Gastroesophageal sphincter (tissue), 4 donors: ENCODE results near the gene TMEM178B. TPM values are rescaled to one million over a fixed set of nuclear protein-coding genes. Genes with fewer than 3 reads are reported as not detected.
"Not testable (repeated sequence)": the region's sequence is repeated elsewhere in the genome, so short reads cannot be mapped to it uniquely, and the experiment has no call there.

ENCODE experiments used
- ATAC-seq: fragments of 150-250 bp; one replicate; pipeline ENCODE4 v1.9.1; 2016; ENCODE audit warnings: mild to moderate bottlenecking, moderate library complexity
- H3K27ac ChIP-seq, 4 donors: fragments of 200-600 bp; sonication (generic) in 3 of 4; 1 replicate in 3 of 4; 2 replicates in 1 of 4; pipeline ENCODE4 v1.5.1; 2016 to 2019
- H3K27me3 ChIP-seq: fragments of 200-600 bp; sonication (generic); one replicate; pipeline ENCODE4 v1.5.1; 2019
- H3K36me3 ChIP-seq, 2 donors: fragments of 200-600 bp; sonication (generic); one replicate each; pipeline ENCODE4 v1.5.1; 2019; ENCODE audit warnings: control low read depth in 1 of 2
- H3K4me1 ChIP-seq, 3 donors: fragments of 200-600 bp; sonication (generic); 1 replicate in 2 of 3; 2 replicates in 1 of 3; pipeline ENCODE4 v1.5.1; 2016 to 2019; ENCODE audit warnings: control low read depth in 2 of 3
- H3K4me3 ChIP-seq, 2 donors: fragments of 200-600 bp; sonication (generic); one replicate each; pipeline ENCODE4 v1.5.1; 2019; ENCODE audit warnings: mild to moderate bottlenecking in 1 of 2, moderate library complexity in 1 of 2
- H3K9me3 ChIP-seq, 3 donors: fragments of 200-600 bp; sonication (generic); one replicate each; pipeline ENCODE4 v1.5.1; 2017 to 2019; ENCODE audit warnings: control low read depth in 2 of 3
- EP300 ChIP-seq: sonication (generic); formaldehyde crosslinking; IDR thresholded peaks from one replicate; pipeline ENCODE4 v1.6.1; 2017; ENCODE audit warnings: antibody characterized with exemption, mild to moderate bottlenecking
- POLR2A ChIP-seq, 2 donors: fragments of 450-650 bp; IDR thresholded peaks; one replicate each; pipeline ENCODE4 v1.6.1; 2017; ENCODE audit warnings: antibody characterized with exemption in 2 of 2, mild to moderate bottlenecking in 2 of 2, moderate library complexity in 1 of 2
- POLR2AphosphoS5 ChIP-seq: sonication (generic); formaldehyde crosslinking; IDR thresholded peaks from one replicate; pipeline ENCODE4 v1.6.1; 2017; ENCODE audit warnings: antibody characterized with exemption
- WGBS, 2 donors: methylation state at CpG; one replicate each; pipeline ENCODE4 v1.1.5; 2018; ENCODE audit warnings: low coverage in 1 of 2; 5-methylcytosine and 5-hydroxymethylcytosine counted together
- total RNA-seq, 4 donors: library from RNA; depleted of rRNA; stranded (reverse); fragments of >200 nt; gene quantifications; one replicate each; pipeline ENCODE4 v1.1.0, GENCODE V29; 2016
- TF ChIP-seq, protein P1 (sequence below), 4 experiments: fragments of 200-600 bp in 2 of 4; fragments of 450-650 bp in 2 of 4; sonication (generic) in 1 of 4; IDR thresholded peaks; one replicate each; pipeline ENCODE4 v1.5.1; 2017 to 2019; ENCODE audit warnings: antibody characterized with exemption in 4 of 4, mild to moderate bottlenecking in 2 of 4, moderate library complexity in 2 of 4

Gene TMEM178B
- total RNA-seq, 4 donors from 2014 or later: 0.62 to 1.4 (median 1.0) TPM

DNA sequence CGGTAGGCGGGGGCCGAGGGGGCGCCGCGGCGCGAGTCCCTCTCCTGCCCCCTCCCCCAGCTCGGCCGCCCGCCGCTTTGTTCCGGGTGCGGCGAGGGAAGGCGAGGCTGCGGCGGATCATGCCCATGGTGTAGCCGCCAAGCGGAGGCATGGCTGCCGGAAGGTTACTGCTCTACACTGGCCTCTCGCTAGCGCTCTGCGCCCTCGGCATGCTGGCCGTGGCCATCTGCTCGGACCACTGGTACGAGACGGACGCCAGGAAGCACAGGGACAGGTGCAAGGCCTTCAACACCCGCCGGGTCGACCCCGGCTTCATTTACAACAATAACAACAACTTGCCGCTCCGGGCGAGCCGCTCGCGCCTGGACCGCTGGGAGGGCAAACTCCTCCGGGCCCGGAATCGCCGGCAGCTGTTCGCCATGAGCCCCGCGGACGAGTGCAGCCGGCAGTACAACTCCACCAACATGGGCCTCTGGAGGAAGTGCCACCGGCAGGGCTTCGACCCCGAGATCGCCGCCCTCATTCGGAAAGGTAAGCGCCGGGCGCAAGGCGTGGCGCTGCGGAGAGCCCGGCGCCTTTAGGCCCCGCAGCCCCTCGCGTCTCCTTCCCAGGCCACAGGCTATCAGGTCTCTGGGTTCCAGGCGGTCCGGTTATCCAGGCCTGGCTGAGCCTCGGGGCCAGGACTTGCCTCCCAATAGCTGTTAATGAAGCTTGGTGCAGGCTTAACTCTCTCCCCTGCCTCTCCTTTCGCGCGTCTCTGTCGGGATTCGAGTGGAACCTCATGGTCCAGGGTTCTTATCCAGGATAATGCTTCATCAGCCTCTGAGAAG lies 513 bp downstream of the TMEM178B start:
- no peak for ATAC-seq
- WGBS, 2 donors: 8 to 27% methylated on average over 3 to 10 of the region's 75 CpGs
- Histone ChIP-seq H3K36me3 (no peaks in the 10 kb centered on the region), H3K4me1 (peaks cover 0 to 43% (median 24%) of the 10 kb centered on the region in 3 donors), H3K9me3 (no peaks in the 10 kb centered on the region), H3K4me3 (peak overlapping the region; percentile 15 to 63), H3K27me3 (peaks cover 79% of the 10 kb centered on the region), H3K27ac (peak overlapping the region in 1 of 4 donors; percentile 71)
- TF ChIP-seq POLR2AphosphoS5 (no peak), EP300 (no peak), POLR2A (IDR thresholded peaks at IDR 0.05) (no peak)
- TF ChIP-seq, protein P1, sequence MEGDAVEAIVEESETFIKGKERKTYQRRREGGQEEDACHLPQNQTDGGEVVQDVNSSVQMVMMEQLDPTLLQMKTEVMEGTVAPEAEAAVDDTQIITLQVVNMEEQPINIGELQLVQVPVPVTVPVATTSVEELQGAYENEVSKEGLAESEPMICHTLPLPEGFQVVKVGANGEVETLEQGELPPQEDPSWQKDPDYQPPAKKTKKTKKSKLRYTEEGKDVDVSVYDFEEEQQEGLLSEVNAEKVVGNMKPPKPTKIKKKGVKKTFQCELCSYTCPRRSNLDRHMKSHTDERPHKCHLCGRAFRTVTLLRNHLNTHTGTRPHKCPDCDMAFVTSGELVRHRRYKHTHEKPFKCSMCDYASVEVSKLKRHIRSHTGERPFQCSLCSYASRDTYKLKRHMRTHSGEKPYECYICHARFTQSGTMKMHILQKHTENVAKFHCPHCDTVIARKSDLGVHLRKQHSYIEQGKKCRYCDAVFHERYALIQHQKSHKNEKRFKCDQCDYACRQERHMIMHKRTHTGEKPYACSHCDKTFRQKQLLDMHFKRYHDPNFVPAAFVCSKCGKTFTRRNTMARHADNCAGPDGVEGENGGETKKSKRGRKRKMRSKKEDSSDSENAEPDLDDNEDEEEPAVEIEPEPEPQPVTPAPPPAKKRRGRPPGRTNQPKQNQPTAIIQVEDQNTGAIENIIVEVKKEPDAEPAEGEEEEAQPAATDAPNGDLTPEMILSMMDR (IDR thresholded peaks at IDR 0.05): no peak

DNA sequence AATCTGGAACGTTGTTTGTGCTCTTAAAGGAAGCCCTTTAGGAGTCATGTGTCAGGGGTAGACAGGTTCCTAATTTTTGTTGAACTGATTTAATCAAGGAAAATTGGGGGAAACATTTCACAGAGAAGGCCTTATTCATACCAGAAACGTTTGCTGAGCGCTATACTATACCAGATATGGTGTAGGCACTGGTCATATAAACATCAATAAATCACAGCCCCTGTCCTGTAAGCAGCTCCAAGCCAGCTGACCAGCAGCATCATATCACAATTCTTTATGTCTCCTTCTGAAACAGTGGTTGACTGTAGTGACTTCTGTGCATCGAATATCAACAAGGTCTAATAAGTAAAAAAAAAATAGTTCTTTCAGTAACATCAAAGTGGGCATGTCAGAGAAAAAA lies 1.1 kb downstream of the TMEM178B start:
- TF ChIP-seq POLR2A (IDR thresholded peaks at IDR 0.05): no peak
- TF ChIP-seq, protein P1 (IDR thresholded peaks at IDR 0.05): no peak
- TF ChIP-seq EP300: no peak
- TF ChIP-seq POLR2AphosphoS5: no peak
- H3K4me1 ChIP-seq: peaks cover 0 to 43% (median 24%) of the 10 kb centered on the region in 3 donors
- 25 to 49% methylated on average over 3 to 4 of the region's 4 CpGs for WGBS, 2 donors
- no peak overlapping the region for H3K27ac ChIP-seq
- H3K27me3 ChIP-seq: peaks cover 78% of the 10 kb centered on the region
- no peak for ATAC-seq
- peak overlapping the region in 1 of 2 donors; percentile 63 for H3K4me3 ChIP-seq
- no peaks in the 10 kb centered on the region for H3K36me3 ChIP-seq
- no peaks in the 10 kb centered on the region for H3K9me3 ChIP-seq

DNA sequence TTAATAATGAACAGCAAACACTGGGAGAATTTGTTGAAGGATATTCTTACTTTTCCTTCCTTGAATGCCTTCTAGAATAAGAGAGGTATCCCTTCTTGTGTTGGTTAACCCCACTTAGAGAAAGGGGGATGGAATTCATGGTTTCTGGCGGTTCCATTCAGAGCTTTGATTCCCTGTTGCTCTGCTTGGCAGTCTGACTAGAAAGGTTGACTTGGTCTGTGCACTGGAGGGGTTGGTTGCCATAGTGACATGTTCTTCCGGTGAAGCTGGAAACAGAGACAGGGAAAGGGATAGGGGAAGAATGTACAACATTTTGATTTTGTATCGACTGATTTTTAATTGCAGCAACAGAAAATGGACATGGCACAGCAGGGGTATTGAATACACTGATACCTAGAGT lies 2.5 kb downstream of the TMEM178B start:
- H3K27ac ChIP-seq: no peak overlapping the region
- TF ChIP-seq, protein P1 (IDR thresholded peaks at IDR 0.05): no peak
- no peak for TF ChIP-seq POLR2AphosphoS5
- no peak for TF ChIP-seq POLR2A (IDR thresholded peaks at IDR 0.05)
- no peak for TF ChIP-seq EP300
- H3K27me3 ChIP-seq: peaks cover 72% of the 10 kb centered on the region
- peaks cover 0 to 37% (median 24%) of the 10 kb centered on the region in 3 donors for H3K4me1 ChIP-seq
- no peaks in the 10 kb centered on the region for H3K36me3 ChIP-seq
- H3K4me3 ChIP-seq: no peak overlapping the region
- 26 to 32% methylated on average over 3 of the region's 3 CpGs for WGBS, 2 donors
- no peaks in the 10 kb centered on the region for H3K9me3 ChIP-seq
- ATAC-seq: no peak

DNA sequence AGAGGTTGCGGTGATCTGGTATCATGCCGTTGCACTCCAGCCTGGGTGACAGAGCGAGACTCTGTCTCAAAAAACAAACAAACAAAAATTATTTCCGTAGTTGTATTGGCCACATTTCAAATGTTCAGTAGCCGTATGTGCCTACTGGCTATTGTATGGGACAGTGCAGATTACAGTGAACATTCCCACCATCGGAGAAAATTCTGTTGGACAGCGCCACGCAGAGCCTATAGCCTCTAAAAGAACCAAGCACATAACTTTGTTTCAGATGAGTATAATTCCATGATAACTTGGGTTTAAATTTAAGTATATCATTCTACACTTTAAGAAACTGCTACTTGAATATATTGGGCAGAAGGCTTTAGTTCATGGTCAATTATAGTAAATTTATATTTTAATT lies 5.4 kb downstream of the TMEM178B start:
- peaks cover 0 to 8% (median 6%) of the 10 kb centered on the region in 3 donors for H3K4me1 ChIP-seq
- no peaks in the 10 kb centered on the region for H3K36me3 ChIP-seq
- H3K4me3 ChIP-seq: no peak overlapping the region
- 71% methylated on average over 8 of the region's 8 CpGs; no CpG with 5 or more reads in 1 of the 2 donors for WGBS, 2 donors
- H3K27me3 ChIP-seq: peaks cover 44% of the 10 kb centered on the region
- no peak for ATAC-seq
- no peaks in the 10 kb centered on the region for H3K9me3 ChIP-seq
- no peak overlapping the region for H3K27ac ChIP-seq
- no peak for TF ChIP-seq POLR2A (IDR thresholded peaks at IDR 0.05)
- TF ChIP-seq, protein P1 (IDR thresholded peaks at IDR 0.05): no peak
- no peak for TF ChIP-seq EP300
- TF ChIP-seq POLR2AphosphoS5: no peak

DNA sequence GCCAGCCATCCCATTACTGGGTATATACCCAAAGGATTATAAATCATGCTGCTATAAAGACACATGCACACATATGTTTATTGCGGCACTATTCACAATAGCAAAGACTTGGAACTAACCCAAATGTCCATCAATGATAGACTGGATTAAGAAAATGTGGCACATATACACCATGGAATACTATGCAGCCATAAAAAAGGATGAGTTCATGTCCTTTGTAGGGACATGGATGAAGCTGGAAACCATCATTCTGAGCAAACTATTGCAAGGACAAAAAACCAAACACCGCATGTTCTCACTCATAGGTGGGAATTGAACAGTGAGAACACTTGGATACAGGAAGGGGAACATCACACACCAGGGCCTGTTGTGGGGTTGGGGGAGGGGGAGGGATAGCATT lies 15.6 kb downstream of the TMEM178B start:
- peaks cover 12% of the 10 kb centered on the region for H3K27me3 ChIP-seq
- not testable (repeated sequence) for H3K4me3 ChIP-seq, ATAC-seq, H3K36me3 ChIP-seq, H3K9me3 ChIP-seq, H3K4me1 ChIP-seq, H3K27ac ChIP-seq
- WGBS, 2 donors: 100% methylated on average over 2 of the region's 2 CpGs; no CpG with 5 or more reads in 1 of the 2 donors
